ENCODE results near the gene ALDH3A1.

ALDH3A1 gene

DNA sequence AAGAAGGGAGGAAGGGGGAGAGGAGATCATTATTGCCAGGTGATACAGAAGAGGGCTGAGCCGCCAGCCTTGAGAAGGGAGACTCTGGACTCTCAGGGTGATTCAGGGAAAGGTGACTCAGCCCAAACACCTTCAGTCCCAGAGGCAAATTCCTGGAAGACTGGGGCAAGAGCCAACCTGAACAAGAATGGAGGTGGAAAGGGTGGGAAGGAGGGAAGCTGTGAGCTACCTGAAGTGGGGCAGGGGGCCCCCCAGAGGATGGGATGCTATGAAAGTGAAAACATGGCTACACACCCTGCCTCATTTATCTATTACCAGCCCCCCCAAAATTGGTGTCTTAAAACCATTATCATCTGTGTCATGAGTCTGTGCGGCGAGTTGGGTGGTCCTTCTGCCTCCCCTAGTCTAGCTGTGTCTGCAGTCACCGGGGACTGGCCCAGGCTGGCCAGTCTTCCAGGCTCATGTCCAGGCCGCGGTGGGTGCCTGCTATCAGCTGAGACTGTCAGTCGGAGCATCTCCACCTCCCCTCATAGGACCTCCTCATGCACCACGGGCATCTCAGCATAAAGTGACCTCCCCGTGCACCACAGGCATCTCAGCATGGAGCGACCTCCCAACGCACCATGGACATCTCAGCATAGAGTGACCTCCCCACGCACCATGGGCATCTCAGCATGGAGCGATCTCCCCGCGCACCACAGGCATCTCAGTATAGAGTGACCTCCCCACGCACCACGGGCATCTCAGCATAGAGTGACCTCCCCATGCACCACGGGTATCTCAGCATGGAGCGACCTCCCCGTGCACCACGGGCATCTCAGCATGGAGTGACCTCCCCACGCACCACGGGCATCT lies 28.5 kb downstream of the ALDH3A1 start:
- DNase-seq (ENCODE audit: low read depth in 2 of 2) = no peak

DNA sequence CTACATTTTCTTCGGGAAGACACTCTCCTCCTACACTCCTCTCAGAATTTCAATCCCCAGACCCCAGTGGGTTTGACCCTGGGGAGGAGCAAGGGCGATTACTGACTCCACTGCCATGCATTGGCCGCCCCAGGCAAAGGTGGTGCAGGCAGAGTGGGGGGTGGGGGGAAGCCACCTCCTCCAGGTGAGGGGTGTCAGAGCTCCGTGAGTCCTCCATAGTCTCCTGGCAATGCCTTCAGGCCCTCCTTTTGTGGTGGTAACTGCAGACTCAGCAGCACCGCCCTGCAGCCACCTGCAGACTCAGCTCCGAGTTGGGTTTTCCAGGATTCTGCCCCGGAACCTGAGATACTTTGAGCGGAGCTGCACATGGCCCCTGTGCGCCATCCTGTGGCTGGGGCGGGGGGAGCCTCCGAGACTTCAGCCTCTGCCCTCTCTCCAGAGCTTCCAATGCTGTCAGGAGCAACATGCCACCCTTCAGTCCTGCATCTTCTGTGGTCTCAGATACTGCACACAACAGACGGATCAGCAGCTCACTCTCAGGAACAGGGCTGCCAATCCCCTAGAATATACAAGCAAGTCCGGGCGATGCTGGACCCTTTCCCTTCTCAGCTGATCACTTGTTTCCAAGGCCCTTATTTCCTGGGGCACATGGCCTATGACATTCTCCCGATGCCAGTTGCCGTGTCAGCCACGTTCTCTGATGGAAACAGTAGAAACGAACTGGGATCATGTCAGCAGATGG lies 29.3 kb downstream of the ALDH3A1 start:
- no peak for DNase-seq (ENCODE audit: low read depth in 2 of 2)

DNA sequence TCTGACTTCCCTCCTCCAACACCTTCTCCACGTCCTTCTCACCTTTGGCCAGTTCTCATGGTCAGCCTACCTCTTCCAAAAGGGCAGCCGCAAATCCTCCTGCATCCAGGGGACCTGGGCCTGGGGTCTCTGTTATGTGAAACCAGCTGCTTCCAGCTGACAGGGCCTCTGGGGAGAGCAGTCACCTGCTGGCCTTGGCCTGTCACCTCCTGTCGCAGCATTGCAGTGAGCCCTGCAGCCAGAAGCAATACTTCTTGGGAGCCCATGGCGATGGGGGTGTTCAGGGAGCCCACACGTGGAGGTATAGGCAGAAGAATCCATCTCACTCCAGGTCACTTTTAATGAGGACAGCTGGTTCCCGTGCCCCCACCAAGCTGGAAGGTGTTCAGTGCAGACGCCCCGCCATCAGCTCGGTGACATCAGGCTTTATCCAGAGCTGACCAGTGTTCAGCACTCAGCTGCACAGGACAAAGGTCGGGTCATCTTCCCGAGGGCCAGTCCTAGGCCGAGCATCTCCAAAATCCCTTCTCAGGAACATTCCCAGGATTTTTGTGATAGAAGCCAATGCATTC lies 30.0 kb downstream of the ALDH3A1 start:
- DNase-seq (ENCODE audit: low read depth in 2 of 2) = no peak

DNA sequence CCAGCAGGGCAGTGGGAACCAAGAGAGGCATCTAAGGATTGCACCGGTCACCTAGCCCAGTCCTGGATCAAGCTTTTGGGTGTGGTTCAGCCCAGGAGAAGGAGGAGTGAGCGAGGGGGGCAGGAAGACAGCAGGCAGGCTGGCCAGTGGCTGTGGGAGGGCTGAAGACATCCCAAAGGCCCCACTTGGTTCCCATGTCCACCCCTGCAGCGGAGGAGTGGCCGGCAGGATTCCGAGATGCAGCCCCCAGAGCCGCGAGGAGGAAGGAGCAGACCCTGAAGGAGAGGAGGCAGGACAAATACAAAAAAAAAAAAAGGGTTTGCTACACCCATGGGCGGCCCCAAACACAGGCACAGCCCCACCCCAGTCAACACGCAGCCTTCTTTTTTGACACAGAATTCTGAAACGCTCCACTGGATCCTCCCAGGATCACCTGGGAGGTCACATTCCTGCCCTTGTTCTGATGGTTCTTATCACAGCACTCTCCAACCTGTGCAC lies 30.6 kb downstream of the ALDH3A1 start:
- DNase-seq (ENCODE audit: low read depth in 2 of 2) = no peak

DNA sequence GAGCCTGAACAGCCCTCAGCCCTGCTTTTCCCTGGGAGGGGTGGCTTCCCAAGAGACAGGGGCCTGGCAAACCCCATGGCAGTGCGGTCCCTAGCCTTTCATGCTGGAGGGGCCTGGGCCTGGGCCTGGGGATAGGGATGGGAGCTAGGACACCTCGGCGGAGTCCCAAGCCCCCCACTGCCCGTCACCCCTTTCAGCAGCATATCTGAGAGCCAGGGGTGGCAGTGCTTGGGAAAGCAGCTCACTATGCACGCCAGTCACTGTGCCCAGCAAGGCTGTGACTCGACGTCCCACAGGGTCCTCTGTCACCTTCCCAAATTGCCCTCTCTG lies 31.1 kb downstream of the ALDH3A1 start:
- DNase-seq (ENCODE audit: low read depth in 2 of 2) = no peak

DNA sequence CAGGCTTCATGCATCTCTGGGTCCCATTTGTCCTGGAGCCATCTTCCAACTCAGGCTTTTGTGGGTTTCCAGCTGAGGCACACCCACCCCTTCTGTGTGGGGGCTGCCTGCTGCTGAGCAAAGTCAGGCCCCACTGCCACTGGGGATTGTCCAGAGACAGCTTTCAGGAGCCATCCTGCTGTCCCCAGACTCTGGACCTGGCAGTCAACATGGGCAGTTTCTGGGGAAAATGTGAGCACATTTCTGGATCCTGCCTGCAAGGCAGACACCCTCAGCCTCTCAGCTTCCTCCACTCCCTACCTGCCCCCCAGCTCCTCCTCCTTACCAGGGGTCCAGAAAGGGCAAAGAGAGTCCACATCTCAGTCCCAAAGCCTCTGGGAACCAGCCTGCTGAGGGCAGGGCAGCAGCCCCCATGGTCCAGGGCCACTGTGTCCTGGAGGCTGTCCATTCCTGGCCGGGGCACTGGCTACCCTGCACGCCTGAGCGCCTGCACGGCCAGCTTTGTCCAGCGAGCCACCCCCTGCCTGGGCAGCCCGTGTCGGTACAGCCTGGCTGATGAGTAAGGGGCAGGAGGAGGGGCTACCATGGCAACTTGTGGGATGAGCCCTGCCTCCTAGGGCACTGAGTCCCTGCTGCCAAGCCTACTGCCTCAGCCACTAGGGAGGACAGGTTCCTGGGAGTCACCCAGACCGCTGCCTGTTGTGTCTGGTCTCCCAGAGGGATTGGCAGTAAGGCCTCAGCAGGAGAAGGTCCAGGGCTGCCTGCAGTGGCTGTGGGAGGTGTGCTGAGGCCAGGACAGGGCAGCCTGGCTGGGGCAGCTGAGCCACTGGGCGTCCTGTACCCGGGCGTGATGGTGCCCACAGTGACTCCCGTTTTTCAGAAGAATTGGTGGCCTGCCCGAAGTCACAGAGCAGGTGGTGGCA lies 31.7 kb downstream of the ALDH3A1 start, which contains the start of gene SLC47A2:
Gene SLC47A2 (minus strand): TSS at position 477 of the 923 bp plus-strand sequence. CDS start 29 bp downstream, at position 448.
- no peak for DNase-seq (ENCODE audit: low read depth in 2 of 2)

DNA sequence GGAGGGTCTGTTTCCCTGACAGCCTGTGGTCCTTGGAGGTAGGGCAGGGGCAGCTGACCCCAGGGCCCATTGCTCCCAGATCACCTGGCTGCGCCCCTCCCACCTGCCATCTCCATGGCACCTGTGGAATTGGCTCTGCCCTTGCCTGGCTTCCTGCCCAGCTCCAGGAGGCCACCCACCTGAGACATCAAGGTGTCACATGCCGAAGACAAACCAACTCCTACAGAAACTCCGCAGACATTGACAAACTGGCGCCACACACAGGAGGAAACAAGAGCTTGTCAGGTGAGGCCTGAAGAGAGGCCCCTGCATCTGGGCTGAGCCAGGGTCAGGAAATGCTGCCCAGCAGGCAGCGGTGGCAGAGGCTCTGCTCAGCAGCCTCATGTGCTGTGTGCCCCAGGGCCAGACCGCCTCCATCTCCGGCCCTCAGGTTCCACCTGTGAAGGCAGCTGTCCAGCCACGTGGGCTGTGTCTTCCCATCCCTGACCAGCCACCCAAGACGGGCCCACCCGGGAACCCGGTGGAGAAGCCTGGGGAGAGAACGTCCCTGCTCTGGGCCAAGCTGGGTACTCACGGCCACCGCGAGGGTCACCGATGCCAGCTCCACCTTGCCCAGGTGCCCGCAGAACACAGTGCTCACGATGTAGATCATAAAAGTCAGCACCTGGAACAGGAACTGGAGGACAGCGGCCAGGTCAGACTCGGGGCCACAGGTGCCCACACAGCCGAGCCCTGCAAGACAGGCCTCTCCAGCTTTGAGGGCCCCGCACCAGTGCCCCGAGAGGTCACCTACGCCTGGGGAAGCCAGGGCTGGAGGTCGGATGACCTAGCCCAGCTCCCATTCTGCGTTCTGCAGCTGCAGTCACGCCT lies 33.3 kb downstream of the ALDH3A1 start:
- DNase-seq (ENCODE audit: low read depth in 2 of 2) = no peak

DNA sequence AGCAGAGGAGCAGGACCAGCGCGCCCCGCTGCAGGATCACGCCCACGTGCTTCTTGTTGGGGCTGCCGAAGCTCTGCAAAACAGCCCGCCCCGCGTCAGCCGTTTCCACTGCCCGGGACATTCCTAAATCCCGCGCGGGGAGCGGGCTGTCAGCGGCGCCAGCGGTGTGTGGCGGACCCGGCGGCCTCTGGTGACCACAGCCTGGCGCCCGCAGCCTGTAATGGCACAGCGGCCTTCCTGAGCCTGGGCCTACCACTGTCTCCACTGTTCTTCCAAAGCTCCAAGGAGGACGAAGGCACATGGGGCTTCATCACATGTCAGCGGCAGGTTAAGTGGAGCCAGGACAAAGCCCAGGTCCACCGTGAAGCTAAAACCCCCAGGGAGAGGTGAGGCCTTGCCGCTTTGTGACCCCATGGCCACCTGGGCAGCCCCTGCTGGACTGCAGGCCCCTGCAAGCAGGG lies 34.2 kb downstream of the ALDH3A1 start:
- no peak for DNase-seq (ENCODE audit: low read depth in 2 of 2)

DNA sequence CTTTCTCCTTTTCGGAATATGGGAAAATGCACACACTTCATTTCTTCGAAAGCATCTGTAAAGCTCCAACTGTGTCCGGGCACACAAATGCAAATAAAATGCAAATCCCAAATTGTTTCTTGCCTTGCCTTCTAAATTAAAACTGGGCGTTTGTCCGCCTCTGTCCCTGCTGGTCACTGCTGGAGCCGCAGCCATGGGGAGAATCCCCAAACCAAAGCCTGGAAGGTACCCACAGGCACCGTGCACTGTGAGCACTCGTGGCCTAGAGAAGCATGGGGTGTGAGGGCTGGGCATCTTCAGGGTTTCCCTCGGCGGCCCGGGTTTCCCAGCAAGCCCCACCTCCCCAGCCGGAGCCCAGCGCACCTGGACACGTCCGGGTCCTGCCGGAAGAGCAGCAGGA lies 34.6 kb downstream of the ALDH3A1 start:
- no peak for DNase-seq (ENCODE audit: low read depth in 2 of 2)

DNA sequence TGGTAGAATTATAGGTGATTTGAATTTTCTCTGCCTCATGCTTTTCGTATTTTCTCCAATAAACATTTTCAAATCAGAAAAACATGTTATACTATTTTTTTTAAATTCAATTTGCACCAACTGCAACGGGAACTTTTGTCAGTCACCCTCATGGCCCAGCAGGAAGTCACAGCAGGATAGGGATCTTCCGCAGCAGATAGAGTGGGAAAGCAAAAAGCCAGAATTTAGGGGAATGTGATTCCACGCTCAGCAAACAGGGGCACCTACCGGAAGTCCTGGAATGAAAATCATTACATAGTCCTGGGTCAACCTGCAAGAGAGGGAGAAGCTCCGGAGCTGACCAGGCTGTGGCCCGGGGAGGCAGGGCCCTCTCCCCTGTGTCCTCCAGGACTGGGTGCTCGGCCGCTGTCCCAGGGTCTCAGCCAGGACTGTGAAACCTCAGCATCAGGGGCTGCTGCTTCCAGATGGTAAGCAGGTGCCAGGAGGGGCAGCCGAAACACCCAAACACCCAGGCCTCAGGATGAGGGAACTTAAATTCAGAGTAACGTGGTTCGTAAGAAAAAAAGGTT lies 35.6 kb downstream of the ALDH3A1 start:
- DNase-seq (ENCODE audit: low read depth in 2 of 2) = no peak

DNA sequence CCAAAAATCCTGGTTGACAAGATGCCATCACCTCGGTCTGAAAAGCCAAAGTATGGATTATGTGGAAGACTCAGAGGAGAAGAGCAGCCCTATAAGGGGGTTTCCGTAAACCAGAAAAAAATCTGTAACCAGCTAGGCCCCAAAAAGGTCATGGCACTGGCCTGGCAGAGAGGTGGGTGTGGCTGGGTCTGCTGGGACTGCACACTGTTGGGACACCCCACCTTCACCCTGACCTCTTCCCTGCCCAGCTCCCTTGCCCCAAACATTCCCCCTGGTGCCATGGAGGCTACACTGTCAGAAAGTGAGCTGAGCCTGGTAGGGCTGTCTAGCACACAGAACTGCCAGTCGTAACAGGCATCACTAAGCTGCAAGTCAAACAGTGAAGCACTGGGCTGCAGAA lies 38.3 kb downstream of the ALDH3A1 start:
- no peak for DNase-seq (ENCODE audit: low read depth in 2 of 2)

DNA sequence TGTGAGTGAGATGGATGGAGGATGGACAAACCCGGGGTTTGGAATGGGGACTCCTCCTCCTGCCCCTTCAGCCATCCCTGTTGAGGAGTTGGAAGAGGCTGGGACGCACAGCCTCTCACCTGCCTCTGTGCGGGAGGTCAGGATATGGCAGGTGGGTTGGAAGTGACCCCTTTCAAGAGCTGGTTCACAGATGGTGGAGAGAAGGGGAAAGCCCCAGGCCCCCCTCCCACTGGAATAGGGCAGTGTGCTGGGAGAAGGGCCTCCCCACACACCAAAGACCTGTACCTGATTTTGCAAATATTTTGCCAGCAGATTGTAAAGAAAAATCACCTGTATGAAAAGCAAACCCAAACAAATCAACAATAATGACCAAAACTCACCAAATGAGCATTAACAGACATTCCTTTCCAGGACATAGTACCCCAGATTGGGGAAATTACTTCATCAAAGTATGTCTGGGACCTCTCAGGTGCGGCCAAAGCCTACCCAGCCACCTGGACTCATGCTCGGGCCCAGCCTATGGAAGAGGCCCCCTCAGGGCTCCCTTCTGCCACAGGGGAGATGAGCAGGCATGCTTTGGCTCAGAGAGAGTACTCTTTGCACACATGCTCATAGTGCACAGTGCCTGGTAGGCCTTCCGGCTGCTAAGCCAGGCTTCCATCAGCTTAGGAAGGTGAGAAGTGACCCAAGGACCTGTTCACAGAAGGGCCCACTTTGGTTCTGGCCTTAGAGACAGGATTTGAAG lies 39.5 kb downstream of the ALDH3A1 start:
- no peak for DNase-seq (ENCODE audit: low read depth in 2 of 2)

DNA sequence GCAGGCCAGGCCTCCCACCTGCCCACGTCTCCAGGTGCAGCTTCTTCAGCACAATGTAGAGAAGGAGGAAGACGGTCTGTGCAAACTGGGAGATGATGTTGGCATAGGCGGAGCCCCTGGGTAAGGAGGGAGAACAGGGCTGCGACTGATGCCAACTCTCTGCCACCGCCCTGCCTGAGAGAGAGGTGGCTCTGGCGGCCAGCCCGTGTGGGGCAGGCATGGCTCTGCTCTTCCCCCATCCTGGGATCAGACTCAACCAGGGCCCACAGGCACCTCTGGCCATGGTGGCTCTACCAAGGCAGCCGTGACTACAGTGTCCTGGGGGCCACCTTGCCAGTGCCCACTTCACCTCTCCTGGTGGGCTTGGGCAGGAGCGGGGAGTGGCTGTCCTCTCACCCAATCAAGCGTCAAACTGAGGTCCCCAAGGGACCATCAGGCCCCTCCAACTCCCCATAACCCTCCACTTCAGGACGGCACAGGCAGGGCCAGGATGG lies 40.3 kb downstream of the ALDH3A1 start:
- DNase-seq (ENCODE audit: low read depth in 2 of 2) = no peak

DNA sequence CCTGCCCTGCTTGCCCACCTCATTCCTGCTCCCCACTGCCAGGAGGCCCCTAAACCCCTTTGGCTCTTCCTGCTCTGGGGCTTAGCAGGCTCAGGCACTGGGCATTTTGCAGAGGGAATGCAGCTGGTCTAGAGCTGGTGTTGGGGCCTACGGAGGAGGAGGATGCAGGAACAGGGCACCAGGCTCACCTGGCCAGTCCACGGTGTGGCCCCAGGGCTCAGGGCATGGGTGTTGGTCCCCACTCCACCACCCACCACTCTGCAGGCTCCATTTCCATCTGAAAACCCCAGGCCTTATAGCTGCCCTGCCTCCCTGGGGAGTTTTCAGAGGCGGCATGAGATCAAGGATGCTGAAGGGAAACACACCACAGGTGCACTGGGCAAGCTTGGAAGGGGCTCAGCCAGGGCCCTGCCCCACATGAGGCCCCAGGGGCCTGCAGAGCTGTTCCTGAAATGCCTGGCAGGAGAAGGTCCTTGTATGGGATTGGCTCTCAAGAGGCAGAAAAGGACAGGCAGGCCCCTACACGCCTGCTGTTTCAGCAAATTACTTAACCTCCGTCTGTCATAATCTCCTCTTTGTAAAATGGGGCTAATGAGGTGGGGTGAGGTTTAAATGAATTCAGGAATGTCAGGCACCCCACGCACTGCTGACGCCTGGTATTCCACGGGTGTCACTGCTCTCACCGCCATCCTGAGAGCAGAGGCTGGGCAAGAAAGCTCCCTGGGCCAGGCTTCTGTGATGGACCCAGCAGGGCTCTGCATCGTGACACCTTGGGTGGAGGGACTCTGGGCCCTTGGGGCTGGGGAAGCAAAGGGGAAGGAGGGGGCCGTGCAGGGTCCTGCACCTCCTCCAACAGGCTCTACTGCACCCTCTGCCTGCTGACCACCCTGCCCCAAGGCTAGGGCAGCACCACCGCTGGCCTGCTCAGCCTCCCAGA lies 41.0 kb downstream of the ALDH3A1 start:
- no peak for DNase-seq (ENCODE audit: low read depth in 2 of 2)

DNA sequence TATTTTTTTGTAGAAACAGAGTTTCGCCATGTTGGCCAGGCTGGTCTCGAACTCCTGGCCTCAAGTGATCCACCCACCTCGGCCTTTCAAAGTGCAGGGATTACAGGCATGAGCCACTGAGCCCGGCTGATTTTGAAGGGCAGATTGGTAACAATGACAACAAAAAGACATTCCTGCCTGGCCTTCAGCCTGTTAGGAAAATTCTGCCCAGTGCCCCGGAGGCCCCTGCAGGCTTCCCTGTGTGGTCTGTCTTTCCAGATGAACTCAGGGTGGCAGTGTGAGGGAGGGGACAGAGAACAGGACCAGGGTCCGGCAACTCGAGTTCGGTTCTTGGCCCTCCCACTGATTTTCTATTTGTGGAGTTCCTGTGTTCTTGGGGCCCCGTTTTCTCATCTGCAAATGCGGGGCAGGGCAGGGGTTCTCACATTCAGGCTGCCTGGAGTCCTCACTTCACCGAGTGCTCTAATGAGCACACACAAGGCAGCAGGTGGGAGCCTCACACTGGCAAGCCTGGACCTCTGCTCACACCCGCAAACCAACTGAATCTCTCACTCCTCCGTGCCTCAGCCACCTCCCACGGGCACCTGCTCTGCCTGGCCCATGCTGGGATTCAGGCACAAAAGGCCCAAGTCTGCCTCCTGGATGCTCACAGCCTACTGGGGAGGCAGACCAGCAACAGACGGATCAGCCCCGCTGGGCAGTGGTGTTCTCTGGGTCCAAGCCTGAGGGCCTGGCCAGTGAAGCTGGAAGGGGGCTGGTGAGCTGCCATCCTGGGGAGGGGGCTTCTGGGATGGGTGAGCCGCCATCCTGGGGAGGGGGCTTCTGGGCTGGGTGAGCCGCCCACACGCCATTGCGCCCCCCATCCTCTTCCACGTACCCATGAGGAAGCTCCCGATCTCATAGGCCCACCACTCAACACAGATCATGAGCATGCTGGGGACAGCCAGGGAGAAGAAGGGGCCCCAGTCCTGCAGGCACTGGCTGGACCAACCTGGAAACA lies 42.0 kb downstream of the ALDH3A1 start:
- no peak for DNase-seq (ENCODE audit: low read depth in 2 of 2)

DNA sequence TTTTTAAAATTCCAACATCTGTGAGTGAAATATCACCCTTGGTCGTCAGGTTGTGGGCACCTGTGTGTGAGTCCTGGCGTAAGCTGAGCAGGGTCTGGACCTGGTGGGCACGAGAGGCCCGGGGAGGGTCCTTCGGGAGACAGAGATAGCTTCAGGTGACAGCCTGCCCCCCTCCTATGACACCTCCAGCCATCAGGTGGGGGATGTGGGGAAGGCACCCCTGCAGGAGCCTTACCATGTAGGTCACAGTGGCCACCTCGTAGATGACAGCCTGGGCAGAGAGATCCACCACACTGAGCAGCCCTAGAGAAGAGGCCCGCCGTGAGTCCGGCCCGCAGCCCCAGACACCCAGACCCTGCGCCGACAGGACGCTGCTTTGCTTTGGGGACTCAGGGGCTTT lies 42.9 kb downstream of the ALDH3A1 start:
- no peak for DNase-seq (ENCODE audit: low read depth in 2 of 2)
